ENCODE measurements around the gene NME7.

- TF ChIP-seq CTCF (IDR thresholded peaks at IDR 0.05 in 8 of 11, conservative IDR thresholded peaks at IDR 0.05 in 3 of 11) (no peak), POLR2A (IDR thresholded peaks at IDR 0.05) (no peak), POLR2AphosphoS5 (IDR thresholded peaks at IDR 0.05) (no peak)
These were observed 218.9 kb downstream of the NME7 start for GRCh38 chr1:169148472-169149252.
